Measurements from ENCODE around the gene ACOXL.

GRCh38 chr2:111053266-111053665 lies 320.9 kb downstream of the ACOXL start:
- TF ChIP-seq CTCF (IDR thresholded peaks at IDR 0.05; ENCODE audit: insufficient read depth, low read length, poor library complexity, severe bottlenecking) (no peak), EZH2phosphoT487 (conservative IDR thresholded peaks at IDR 0.05; ENCODE audit: low read length) (no peak)
